IPS-NIHi7 (cell line): ENCODE data around the gene CCDC39.
A peak's percentile ranks its signal among the peaks of the same experiment; 100 is the strongest.

ENCODE experiments used
- DNase-seq: peaks from one replicate; pipeline ENCODE4 v3.0.0; 2012; ENCODE audit warnings: mixed read lengths; ENCODE audit errors: extremely low spot score

The CCDC39 gene

GRCh38 chr3:180679178-180680096 is at the start of gene CCDC39:
CCDC39 (minus strand) TSS chr3:180679489; CDS start chr3:180679380, 109 bp downstream.
- DNase-seq, result peak; percentile 84

GRCh38 chr3:180720012-180720411 is 40.7 kb upstream of the CCDC39 start:
- no peak for DNase-seq

- no peak for DNase-seq
Measured at GRCh38 chr3:180707896-180708295, 28.6 kb upstream of the CCDC39 start.

- DNase-seq, result no peak
Measured at GRCh38 chr3:180705619-180706018, 26.3 kb upstream of the CCDC39 start.

GRCh38 chr3:180704532-180704931 is 25.2 kb upstream of the CCDC39 start:
- DNase-seq, result no peak

- no peak for DNase-seq
Measured at GRCh38 chr3:180700941-180701340, 21.7 kb upstream of the CCDC39 start.

GRCh38 chr3:180698760-180699270 is 19.5 kb upstream of the CCDC39 start:
- DNase-seq, result no peak

- DNase-seq, result no peak
Measured at GRCh38 chr3:180694321-180694720, 15.0 kb upstream of the CCDC39 start.

- DNase-seq, result no peak
Measured at GRCh38 chr3:180693656-180694055, 14.4 kb upstream of the CCDC39 start.

- DNase-seq, result no peak
Measured at GRCh38 chr3:180690061-180690460, 10.8 kb upstream of the CCDC39 start.

GRCh38 chr3:180684807-180685206 is 5.5 kb upstream of the CCDC39 start:
- peak; percentile 19 for DNase-seq

GRCh38 chr3:180683816-180684215 is 4.5 kb upstream of the CCDC39 start:
- DNase-seq, result no peak

- DNase-seq, result peak; percentile 58
Measured at GRCh38 chr3:180680097-180680430, 775 bp upstream of the CCDC39 start.

GRCh38 chr3:180678231-180678630 is 1.1 kb downstream of the CCDC39 start:
- DNase-seq, result no peak

- no peak for DNase-seq
Measured at GRCh38 chr3:180661444-180661843, 17.8 kb downstream of the CCDC39 start.

- DNase-seq, result no peak
Measured at GRCh38 chr3:180657094-180657493, 22.2 kb downstream of the CCDC39 start.

- no peak for DNase-seq
Measured at GRCh38 chr3:180656406-180656805, 22.9 kb downstream of the CCDC39 start.

- peak; percentile 18 for DNase-seq
Measured at GRCh38 chr3:180646187-180646790, 33.0 kb downstream of the CCDC39 start.

- DNase-seq, result no peak
Measured at GRCh38 chr3:180640987-180641386, 38.3 kb downstream of the CCDC39 start.

GRCh38 chr3:180633722-180634121 is 45.6 kb downstream of the CCDC39 start:
- DNase-seq, result peak; percentile 22

- DNase-seq, result no peak
Measured at GRCh38 chr3:180631317-180631716, 48.0 kb downstream of the CCDC39 start.

- DNase-seq, result no peak
Measured at GRCh38 chr3:180630371-180630770, 48.9 kb downstream of the CCDC39 start.

GRCh38 chr3:180626844-180627243 is 52.4 kb downstream of the CCDC39 start:
- no peak for DNase-seq
